WTC11 (cell line): ENCODE measurements around the gene NUP214. TPM values are rescaled to one million over a fixed set of nuclear protein-coding genes. Genes with fewer than 3 reads are reported as not detected.

Source experiments
- ATAC-seq: fragments of 200-7000 bp; cut with Tn5 transposase; 2 replicates; pipeline ENCODE4 v1.10.0; 2021; ENCODE audit warnings: mild to moderate bottlenecking, moderate library complexity
- CTCF ChIA-PET: fragments of 300-600 bp; sonication (Branson Sonifier 250); formaldehyde crosslinking; loops from one replicate; lab custom pipeline; 2021; ENCODE audit warnings: antibody characterized with exemption; lab: Charles Lee
- POLR2A ChIA-PET: fragments of 350-600 bp; sonication (Branson Sonifier 250); formaldehyde crosslinking; loops from one replicate; lab custom pipeline; 2021; ENCODE audit warnings: antibody characterized with exemption; lab: Charles Lee
- DNase-seq: peaks from one replicate; pipeline ENCODE4 v3.0.0; 2021; ENCODE audit warnings: low spot score
- H3K27ac Mint-ChIP-seq: 2 replicates; pipeline ENCODE4 v1.8.0; 2021; ENCODE audit warnings: mixed read lengths
- H3K27me3 Mint-ChIP-seq: 2 replicates; pipeline ENCODE4 v1.8.0; 2021; ENCODE audit warnings: low read depth, mild to moderate bottlenecking, moderate library complexity, mixed read lengths
- H3K36me3 Mint-ChIP-seq: 2 replicates; pipeline ENCODE4 v1.8.0; 2021; ENCODE audit warnings: mixed read lengths
- H3K4me1 Mint-ChIP-seq: 2 replicates; pipeline ENCODE4 v1.8.0; 2022; ENCODE audit warnings: mixed read lengths
- H3K4me3 Mint-ChIP-seq: 2 replicates; pipeline ENCODE4 v1.8.0; 2021; ENCODE audit warnings: mild to moderate bottlenecking, moderate library complexity, mixed read lengths
- H3K9me3 Mint-ChIP-seq: 2 replicates; pipeline ENCODE4 v1.8.0; 2021; ENCODE audit warnings: mixed read lengths
- ARID4B ChIP-seq: sonication (generic); formaldehyde crosslinking; IDR thresholded peaks from 2 replicates; pipeline ENCODE4 v1.8.0; 2023; ENCODE audit warnings: missing genetic modification reagents, mild to moderate bottlenecking, borderline replicate concordance
- CBFB ChIP-seq: sonication (generic); formaldehyde crosslinking; IDR thresholded peaks from 2 replicates; pipeline ENCODE4 v1.8.1; 2022; ENCODE audit warnings: mild to moderate bottlenecking, low read depth, missing genetic modification reagents
- ESRRA ChIP-seq: sonication (generic); formaldehyde crosslinking; IDR thresholded peaks from 2 replicates; pipeline ENCODE4 v1.8.1; 2022; ENCODE audit warnings: mild to moderate bottlenecking, missing genetic modification reagents, borderline replicate concordance
- FOXP4 ChIP-seq: sonication (generic); formaldehyde crosslinking; IDR thresholded peaks from 2 replicates; pipeline ENCODE4 v1.8.0; 2022; ENCODE audit warnings: mild to moderate bottlenecking, missing genetic modification reagents
- GRHL2 ChIP-seq: fragments of 250-450 bp; sonication (Bioruptor Pico); IDR thresholded peaks from 2 replicates; pipeline ENCODE4 v1.8.0; 2022; ENCODE audit warnings: mild to moderate bottlenecking, moderate library complexity; ENCODE audit not compliant: insufficient replicate concordance, severe bottlenecking
- HMGA2 ChIP-seq: fragments of 250-450 bp; sonication (Bioruptor Pico); IDR thresholded peaks from 2 replicates; pipeline ENCODE4 v1.4.0; 2021; ENCODE audit warnings: mild to moderate bottlenecking, moderate library complexity
- HMGXB4 ChIP-seq: sonication (generic); formaldehyde crosslinking; IDR thresholded peaks from 2 replicates; pipeline ENCODE4 v1.8.1; 2023; ENCODE audit warnings: mild to moderate bottlenecking, moderate library complexity, missing genetic modification reagents
- IRF2 ChIP-seq: sonication (generic); formaldehyde crosslinking; IDR thresholded peaks from 2 replicates; pipeline ENCODE4 v1.8.0; 2022; ENCODE audit warnings: low read depth, missing genetic modification reagents, borderline replicate concordance
- MXD4 ChIP-seq: fragments of 250-450 bp; sonication (Bioruptor Pico); IDR thresholded peaks from 2 replicates; pipeline ENCODE4 v1.8.0; 2021; ENCODE audit warnings: mild to moderate bottlenecking, moderate library complexity, borderline replicate concordance
- MYBL2 ChIP-seq: sonication (generic); formaldehyde crosslinking; IDR thresholded peaks from 2 replicates; pipeline ENCODE4 v1.8.1; 2023; ENCODE audit warnings: mild to moderate bottlenecking, moderate library complexity, missing genetic modification reagents
- NR2C2 ChIP-seq: sonication (generic); formaldehyde crosslinking; IDR thresholded peaks from 2 replicates; pipeline ENCODE4 v1.8.0; 2022; ENCODE audit warnings: mild to moderate bottlenecking, missing genetic modification reagents
- OVOL2 ChIP-seq: fragments of 250-450 bp; sonication (Bioruptor Pico); IDR thresholded peaks from 2 replicates; pipeline ENCODE4 v1.9.0; 2021; ENCODE audit warnings: mild to moderate bottlenecking, borderline replicate concordance
- PRDM15 ChIP-seq: sonication (generic); formaldehyde crosslinking; IDR thresholded peaks from 2 replicates; pipeline ENCODE4 v1.8.0; 2022; ENCODE audit warnings: missing genetic modification reagents
- SMAD3 ChIP-seq: sonication (generic); formaldehyde crosslinking; IDR thresholded peaks from 2 replicates; pipeline ENCODE4 v1.8.0; 2022; ENCODE audit warnings: missing genetic modification reagents, mild to moderate bottlenecking, borderline replicate concordance
- SMAD4 ChIP-seq: sonication (generic); formaldehyde crosslinking; IDR thresholded peaks from 2 replicates; pipeline ENCODE4 v1.8.0; 2022; ENCODE audit warnings: mild to moderate bottlenecking, missing genetic modification reagents
- TEAD4 ChIP-seq: sonication (generic); formaldehyde crosslinking; IDR thresholded peaks from 2 replicates; pipeline ENCODE4 v1.8.0; 2022; ENCODE audit warnings: mild to moderate bottlenecking, missing genetic modification reagents
- ZBTB43 ChIP-seq: sonication (generic); formaldehyde crosslinking; IDR thresholded peaks from 2 replicates; pipeline ENCODE4 v1.8.1; 2023; ENCODE audit warnings: mild to moderate bottlenecking, missing genetic modification reagents
- total RNA-seq: library from RNA; stranded (reverse); gene quantifications from 3 replicates; pipeline ENCODE4 v1.2.3, GENCODE V29; 2021

The NUP214 gene
- total RNA-seq, 1 experiment from 2014 or later = 41.8 TPM

GRCh38 chr9:131276891-131277286 is 151.5 kb downstream of the NUP214 start:
- Mint-ChIP-seq H3K9me3 (no peaks in the 10 kb centered on the region), H3K4me1 (peaks cover 23% of the 10 kb centered on the region), H3K27me3 (peaks cover 25% of the 10 kb centered on the region), H3K36me3 (no peaks in the 10 kb centered on the region; the same call in 1 of the 2 replicates), H3K4me3 (no peak overlapping the region), H3K27ac (no peak overlapping the region)
- POLR2A ChIA-PET = interaction anchor here (1.5 kb wide), 1 partner anchor 13 kb away, joined by 3 read pairs; the partner anchor contains the start of gene PLPP7
- DNase-seq = no peak
- CTCF ChIA-PET = interaction anchor here (1.9 to 7.8 kb wide), 3 partner anchors 12 to 59 kb away, joined by 7 to 57 read pairs (median 10); partner anchors contain the start of gene PLPP7
- TF ChIP-seq FOXP4 (no peak), HMGXB4 (CRISPR knock-in tag) (0 out of 2 replicates have a peak, but pooled peaks have one; percentile 10), NR2C2 (no peak)
- no peak for ATAC-seq

- H3K36me3 Mint-ChIP-seq = no peaks in the 10 kb centered on the region; the same call in 1 of the 2 replicates
- no peak for TF ChIP-seq MXD4
- no peak for TF ChIP-seq IRF2
- no peak for TF ChIP-seq GRHL2
- TF ChIP-seq CBFB = no peak
- TF ChIP-seq SMAD3 = no peak
- TF ChIP-seq ESRRA = no peak
- 0 out of 2 replicates have a peak, but pooled peaks have one; percentile 37 for TF ChIP-seq ARID4B (CRISPR knock-in tag)
- no peak for TF ChIP-seq OVOL2
- no peak for TF ChIP-seq SMAD4
- no peak for TF ChIP-seq ZBTB43
- TF ChIP-seq HMGA2 (CRISPR knock-in tag) = no peak
- TF ChIP-seq PRDM15 (CRISPR knock-in tag) = no peak
- no peak for TF ChIP-seq HMGXB4 (CRISPR knock-in tag)
- TF ChIP-seq MYBL2 (CRISPR knock-in tag) = no peak
- TF ChIP-seq TEAD4 = 0 out of 2 replicates have a peak, but pooled peaks have one; percentile 13
- H3K4me1 Mint-ChIP-seq = peaks cover 27% of the 10 kb centered on the region
- peaks cover 30% of the 10 kb centered on the region for H3K27me3 Mint-ChIP-seq
- H3K9me3 Mint-ChIP-seq = no peaks in the 10 kb centered on the region
- H3K27ac Mint-ChIP-seq = no peak overlapping the region
- ChIA-PET CTCF (interaction anchor here (1.4 to 1.9 kb wide), 3 partner anchors 11 to 59 kb away, joined by 6 to 14 read pairs (median 7); partner anchors contain the start of gene PLPP7), POLR2A (no interaction called here)
- ATAC-seq (no peak), DNase-seq (no peak)
- H3K4me3 Mint-ChIP-seq = peak overlapping the region; percentile 16; the same call in 1 of the 2 replicates
Observed at GRCh38 chr9:131277287-131277909, 152.0 kb downstream of the NUP214 start.
